DOHH2 (cell line): Measurements from ENCODE around the gene MAD2L1.

Experiments used
- H3F3A ChIP-seq: fragments of 200-600 bp; sonication (generic), shearing (Covaris generic); 2 replicates; pipeline ENCODE4 v1.6.0; 2016; ENCODE audit warnings: antibody characterized with exemption, mild to moderate bottlenecking; ENCODE audit not compliant: control insufficient read depth, insufficient read depth
- H3K27ac ChIP-seq: fragments of 200-600 bp; sonication (generic); 2 replicates; pipeline ENCODE4 v1.5.1; 2014; ENCODE audit warnings: low read depth, mild to moderate bottlenecking, low read length, moderate library complexity
- H3K27me3 ChIP-seq: fragments of 200-600 bp; sonication (generic); 2 replicates; pipeline ENCODE4 v1.6.1; 2014; ENCODE audit warnings: mild to moderate bottlenecking, low read length, mixed read lengths; ENCODE audit not compliant: control insufficient read depth
- H3K36me3 ChIP-seq: fragments of 200-600 bp; sonication (generic); 2 replicates; pipeline ENCODE4 v1.6.1; 2014; ENCODE audit warnings: mild to moderate bottlenecking, low read length, moderate library complexity, mixed read lengths; ENCODE audit not compliant: control insufficient read depth
- H3K4me1 ChIP-seq: fragments of 200-600 bp; sonication (generic); 2 replicates; pipeline ENCODE4 v1.6.1; 2014; ENCODE audit warnings: mild to moderate bottlenecking, low read length, mixed read lengths; ENCODE audit not compliant: control insufficient read depth
- H3K4me2 ChIP-seq: fragments of 200-600 bp; sonication (generic); 2 replicates; pipeline ENCODE4 v1.6.0; 2014; ENCODE audit warnings: mild to moderate bottlenecking, low read length, moderate library complexity
- H3K4me3 ChIP-seq: fragments of 200-600 bp; sonication (generic); 2 replicates; pipeline ENCODE4 v1.5.1; 2014; ENCODE audit warnings: mild to moderate bottlenecking, low read length, mixed read lengths
- H3K79me2 ChIP-seq: fragments of 200-600 bp; sonication (generic); 2 replicates; pipeline ENCODE4 v1.6.1; 2014; ENCODE audit warnings: mild to moderate bottlenecking, low read length, mixed read lengths; ENCODE audit not compliant: control insufficient read depth
- H3K9me2 ChIP-seq: fragments of 200-600 bp; sonication (generic); replicated peaks from 2 replicates; pipeline ENCODE4 v1.6.1; 2014; ENCODE audit warnings: mild to moderate bottlenecking, low read length, mixed read lengths; ENCODE audit not compliant: control insufficient read depth
- H3K9me3 ChIP-seq: fragments of 200-600 bp; sonication (generic); 2 replicates; pipeline ENCODE4 v1.6.1; 2014; ENCODE audit warnings: antibody characterized with exemption, low read length, mixed read lengths; ENCODE audit not compliant: control insufficient read depth, insufficient read depth
- H4K20me1 ChIP-seq: fragments of 200-600 bp; sonication (generic); 2 replicates; pipeline ENCODE4 v1.6.0; 2014; ENCODE audit warnings: low read depth, mild to moderate bottlenecking, antibody characterized with exemption, low read length, moderate library complexity; ENCODE audit not compliant: control insufficient read depth, insufficient read depth
- EZH2phosphoT487 ChIP-seq: fragments of 200-600 bp; sonication (generic); IDR thresholded peaks from 2 replicates; pipeline ENCODE4 v1.6.1; 2017; ENCODE audit warnings: borderline replicate concordance, mild to moderate bottlenecking, antibody characterized with exemption, low read length, moderate library complexity, mixed read lengths
- TF ChIP-seq, protein P1 (sequence below): fragments of 200-600 bp; sonication (generic); IDR thresholded peaks from one replicate; pipeline ENCODE4 v1.5.1; 2014; ENCODE audit warnings: antibody characterized with exemption, mild to moderate bottlenecking, low read depth, low read length; ENCODE audit not compliant: poor library complexity, severe bottlenecking

The MAD2L1 gene

DNA sequence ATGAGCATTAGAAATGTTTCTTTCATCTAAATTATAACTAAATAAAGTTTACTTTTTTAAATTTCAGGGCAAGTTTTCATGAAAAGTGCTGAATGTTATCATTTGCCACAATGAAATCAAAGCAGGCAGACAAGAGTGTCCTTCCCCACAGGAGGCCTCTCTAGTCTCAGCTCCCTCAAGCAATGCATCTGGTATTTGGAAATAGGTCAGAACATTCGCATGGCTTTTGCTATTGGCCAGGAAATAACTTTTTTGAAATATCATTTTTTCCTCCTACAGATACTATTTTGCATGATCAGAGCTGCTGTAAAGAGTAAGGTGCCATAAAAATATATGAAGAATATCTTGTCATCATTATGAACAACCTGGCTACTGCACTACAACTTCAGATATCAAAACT, 41.1 kb downstream of the MAD2L1 start:
- H3K4me3 ChIP-seq = no peak overlapping the region
- peaks cover 4% of the 10 kb centered on the region for H3K27me3 ChIP-seq
- no peak for TF ChIP-seq EZH2phosphoT487
- TF ChIP-seq, protein P1, sequence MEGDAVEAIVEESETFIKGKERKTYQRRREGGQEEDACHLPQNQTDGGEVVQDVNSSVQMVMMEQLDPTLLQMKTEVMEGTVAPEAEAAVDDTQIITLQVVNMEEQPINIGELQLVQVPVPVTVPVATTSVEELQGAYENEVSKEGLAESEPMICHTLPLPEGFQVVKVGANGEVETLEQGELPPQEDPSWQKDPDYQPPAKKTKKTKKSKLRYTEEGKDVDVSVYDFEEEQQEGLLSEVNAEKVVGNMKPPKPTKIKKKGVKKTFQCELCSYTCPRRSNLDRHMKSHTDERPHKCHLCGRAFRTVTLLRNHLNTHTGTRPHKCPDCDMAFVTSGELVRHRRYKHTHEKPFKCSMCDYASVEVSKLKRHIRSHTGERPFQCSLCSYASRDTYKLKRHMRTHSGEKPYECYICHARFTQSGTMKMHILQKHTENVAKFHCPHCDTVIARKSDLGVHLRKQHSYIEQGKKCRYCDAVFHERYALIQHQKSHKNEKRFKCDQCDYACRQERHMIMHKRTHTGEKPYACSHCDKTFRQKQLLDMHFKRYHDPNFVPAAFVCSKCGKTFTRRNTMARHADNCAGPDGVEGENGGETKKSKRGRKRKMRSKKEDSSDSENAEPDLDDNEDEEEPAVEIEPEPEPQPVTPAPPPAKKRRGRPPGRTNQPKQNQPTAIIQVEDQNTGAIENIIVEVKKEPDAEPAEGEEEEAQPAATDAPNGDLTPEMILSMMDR = no peak

DNA sequence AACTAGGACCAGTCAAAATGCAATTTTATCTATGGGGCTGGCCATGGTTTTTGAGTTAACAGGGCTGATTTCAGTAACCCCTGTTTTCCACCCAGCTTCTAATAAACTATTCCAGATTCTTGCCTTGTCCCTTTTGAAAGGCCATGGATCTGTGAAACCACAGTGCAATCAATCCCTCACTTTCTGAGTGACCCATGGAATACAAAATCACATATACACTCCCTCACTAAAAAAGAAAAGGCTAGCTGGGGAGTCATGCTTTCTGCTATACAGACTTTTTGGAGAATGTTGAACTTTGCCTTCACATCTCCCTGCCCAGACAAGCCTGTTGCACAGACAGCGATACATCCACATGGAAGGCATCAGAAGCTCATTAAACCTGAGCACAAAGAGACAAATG, 47.9 kb downstream of the MAD2L1 start:
- H3K27me3 ChIP-seq = no peaks in the 10 kb centered on the region
- no peak for TF ChIP-seq EZH2phosphoT487
- TF ChIP-seq, protein P1 = no peak
- no peak overlapping the region for H3K4me3 ChIP-seq
- no peaks in the 10 kb centered on the region for H3K9me3 ChIP-seq
- no peaks in the 10 kb centered on the region for H3K9me2 ChIP-seq
- no peaks in the 10 kb centered on the region for H3K36me3 ChIP-seq
- no peak overlapping the region for H3K4me2 ChIP-seq
- no peaks in the 10 kb centered on the region for H3K4me1 ChIP-seq
- no peaks in the 10 kb centered on the region for H3F3A ChIP-seq
- H3K27ac ChIP-seq = no peak overlapping the region
- no peaks in the 10 kb centered on the region for H4K20me1 ChIP-seq
- no peaks in the 10 kb centered on the region for H3K79me2 ChIP-seq

More for the DNA sequence above, 41.1 kb downstream of the MAD2L1 start:
- no peaks in the 10 kb centered on the region for H3K9me3 ChIP-seq
- H3K4me1 ChIP-seq = no peaks in the 10 kb centered on the region
- H3K36me3 ChIP-seq = no peaks in the 10 kb centered on the region
- no peaks in the 10 kb centered on the region for H3K79me2 ChIP-seq
- H3F3A ChIP-seq = no peaks in the 10 kb centered on the region
- H3K9me2 ChIP-seq = no peaks in the 10 kb centered on the region
- no peaks in the 10 kb centered on the region for H4K20me1 ChIP-seq
- H3K4me2 ChIP-seq = no peak overlapping the region
- no peak overlapping the region for H3K27ac ChIP-seq

DNA sequence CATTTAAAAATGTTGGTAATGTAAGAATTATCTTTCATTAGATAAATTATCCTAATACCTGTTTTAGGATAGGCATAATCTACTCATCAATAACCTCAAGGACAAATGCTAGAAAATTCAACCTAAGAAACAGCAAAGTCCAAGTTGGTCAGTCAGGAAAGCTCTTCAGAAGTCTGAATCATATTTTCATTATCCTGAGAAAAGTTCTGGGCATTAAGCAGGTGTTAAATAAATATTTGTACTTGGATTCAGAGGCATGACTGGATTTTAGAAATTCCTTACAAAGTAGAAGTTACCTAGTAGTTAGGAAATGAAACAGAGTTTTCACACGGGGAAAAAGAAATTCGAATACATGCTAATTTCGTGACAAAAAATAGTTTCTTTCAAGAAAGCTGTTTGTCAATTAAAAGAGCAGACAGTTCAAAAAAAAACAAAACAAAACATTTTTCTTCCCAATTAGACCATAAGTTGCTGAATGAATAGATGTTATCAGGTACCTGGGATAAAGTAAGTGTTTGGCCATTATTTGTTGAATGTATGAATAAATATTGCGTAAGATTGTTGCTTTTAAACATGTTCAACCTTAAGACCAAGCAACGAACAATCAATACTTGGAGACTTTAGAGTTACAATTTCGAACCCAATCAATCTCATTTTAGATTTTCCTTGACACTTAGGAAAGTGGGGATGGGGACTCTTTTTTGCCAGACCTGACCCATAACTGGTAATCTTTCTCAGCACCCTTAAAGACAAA, 48.5 kb downstream of the MAD2L1 start:
- no peaks in the 10 kb centered on the region for H3K27me3 ChIP-seq
- H3K9me2 ChIP-seq = no peaks in the 10 kb centered on the region
- no peak overlapping the region for H3K4me3 ChIP-seq
- no peaks in the 10 kb centered on the region for H3F3A ChIP-seq
- no peak overlapping the region for H3K27ac ChIP-seq
- H3K4me1 ChIP-seq = no peaks in the 10 kb centered on the region
- no peak for TF ChIP-seq EZH2phosphoT487
- TF ChIP-seq, protein P1 = no peak
- H3K79me2 ChIP-seq = no peaks in the 10 kb centered on the region
- H3K4me2 ChIP-seq = no peak overlapping the region
- H3K36me3 ChIP-seq = no peaks in the 10 kb centered on the region
- no peaks in the 10 kb centered on the region for H4K20me1 ChIP-seq
- H3K9me3 ChIP-seq = no peaks in the 10 kb centered on the region
